IMR-90 (cell line): ENCODE data around the gene ARHGDIA. TPM values are rescaled to one million over a fixed set of nuclear protein-coding genes. Genes with fewer than 3 reads are reported as not detected.

Source experiments
- ATAC-seq: fragments of 200-7000 bp; cut with Tn5 transposase; 2 replicates; pipeline ENCODE4 v1.9.1; 2020; ENCODE audit warnings: low read depth, mild to moderate bottlenecking, moderate library complexity
- BruUV-seq: library from RNA; stranded (reverse); fragments of 400-500 nt; replicated peaks from 2 replicates; lab custom pipeline; 2021; lab: Mats Ljungman, UMichigan
- CTCF ChIA-PET: fragments of 300-600 bp; formaldehyde crosslinking; extraction: SDS; loops from one replicate; lab custom pipeline; 2021; ENCODE audit warnings: antibody characterized with exemption; lab: Yijun Ruan, JAX
- POLR2A ChIA-PET: fragments of 300-600 bp; sonication (Branson Sonifier 250); formaldehyde crosslinking; loops from one replicate; lab custom pipeline; 2022; ENCODE audit warnings: antibody characterized with exemption; ENCODE audit not compliant: unreplicated experiment; lab: Charles Lee
- DNase-seq: peaks from one replicate; pipeline ENCODE4 v3.0.0; 2013
- H2AFZ ChIP-seq: replicated peaks from 2 replicates; pipeline ENCODE3; 2013; ENCODE audit warnings: low read length, mild to moderate bottlenecking; ENCODE audit not compliant: poor library complexity
- H2AK5ac ChIP-seq: 2 replicates; pipeline ENCODE4 v1.6.1; 2013; ENCODE audit warnings: low read depth, low read length, inconsistent platforms
- H2AK9ac ChIP-seq: replicated peaks from 2 replicates; pipeline ENCODE3; 2013; ENCODE audit warnings: mild to moderate bottlenecking, low read depth, low read length, moderate library complexity; ENCODE audit not compliant: poor library complexity
- H2BK120ac ChIP-seq: 2 replicates; pipeline ENCODE4 v1.6.1; 2013; ENCODE audit warnings: low read depth, low read length, inconsistent platforms
- H2BK15ac ChIP-seq: 3 replicates; pipeline ENCODE4 v1.6.1; 2013; ENCODE audit warnings: low read depth, low read length, inconsistent platforms
- H2BK20ac ChIP-seq: 2 replicates; pipeline ENCODE4 v1.6.1; 2013; ENCODE audit warnings: low read depth, mild to moderate bottlenecking, inconsistent platforms, low read length, moderate library complexity
- H2BK5ac ChIP-seq: 2 replicates; pipeline ENCODE4 v1.6.1; 2013; ENCODE audit warnings: mild to moderate bottlenecking, low read depth, low read length, inconsistent platforms; ENCODE audit not compliant: poor library complexity, severe bottlenecking
- H3K14ac ChIP-seq: replicated peaks from 2 replicates; pipeline ENCODE4 v1.6.1; 2013; ENCODE audit warnings: low read depth, low read length, inconsistent platforms
- H3K18ac ChIP-seq: 2 replicates; pipeline ENCODE4 v1.6.1; 2013; ENCODE audit warnings: low read depth, low read length, control low read depth
- H3K23ac ChIP-seq: 2 replicates; pipeline ENCODE4 v1.6.1; 2013; ENCODE audit warnings: low read depth, low read length, inconsistent platforms
- H3K27ac ChIP-seq: 2 replicates; pipeline ENCODE4 v1.5.1; 2013; ENCODE audit warnings: mild to moderate bottlenecking, control low read depth, low read length; ENCODE audit not compliant: insufficient read depth
- H3K27me3 ChIP-seq: 2 replicates; pipeline ENCODE4 v1.6.1; 2013; ENCODE audit warnings: low read length; ENCODE audit not compliant: control insufficient read depth, insufficient read depth
- H3K36me3 ChIP-seq: 2 replicates; pipeline ENCODE4 v1.6.1; 2013; ENCODE audit warnings: low read length, mixed read lengths; ENCODE audit not compliant: control insufficient read depth, insufficient read depth
- H3K4ac ChIP-seq: 2 replicates; pipeline ENCODE4 v1.6.1; 2013; ENCODE audit warnings: low read depth, low read length, inconsistent platforms
- H3K4me1 ChIP-seq: 2 replicates; pipeline ENCODE4 v1.6.1; 2013; ENCODE audit warnings: low read length, mixed read lengths; ENCODE audit not compliant: control insufficient read depth, insufficient read depth
- H3K4me2 ChIP-seq: 2 replicates; pipeline ENCODE4 v1.6.1; 2013; ENCODE audit warnings: low read depth, mild to moderate bottlenecking, control low read depth, low read length, moderate library complexity
- H3K4me3 ChIP-seq: 2 replicates; pipeline ENCODE4 v1.5.1; 2013; ENCODE audit warnings: low read depth, mild to moderate bottlenecking, control low read depth, low read length, moderate library complexity; ENCODE audit not compliant: insufficient read depth
- H3K56ac ChIP-seq: 2 replicates; pipeline ENCODE4 v1.6.1; 2013; ENCODE audit warnings: low read length, inconsistent platforms; ENCODE audit not compliant: insufficient read depth; ENCODE audit errors: extremely low read depth
- H3K79me1 ChIP-seq, 2 experiments: 2 replicates each; pipeline ENCODE4 v1.6.1; 2013; ENCODE audit warnings: low read length in 2 of 2, inconsistent platforms in 1 of 2, low read depth in 1 of 2
- H3K9ac ChIP-seq: 2 replicates; pipeline ENCODE4 v1.6.1; 2013; ENCODE audit warnings: low read depth, low read length, control low read depth
- H3K9me1 ChIP-seq: 2 replicates; pipeline ENCODE4 v1.6.1; 2013; ENCODE audit warnings: low read length, inconsistent platforms; ENCODE audit not compliant: insufficient read depth
- H3K9me3 ChIP-seq: 2 replicates; pipeline ENCODE4 v1.6.1; 2013; ENCODE audit warnings: low read length; ENCODE audit not compliant: control insufficient read depth, insufficient read depth
- H4K20me1 ChIP-seq: 2 replicates; pipeline ENCODE4 v1.6.1; 2013; ENCODE audit warnings: low read length, inconsistent platforms; ENCODE audit not compliant: insufficient read depth
- H4K5ac ChIP-seq: 2 replicates; pipeline ENCODE4 v1.6.1; 2013; ENCODE audit warnings: mild to moderate bottlenecking, low read depth, low read length, control low read depth
- H4K8ac ChIP-seq, 2 experiments: 2 replicates each; pipeline ENCODE4 v1.6.1; 2013; ENCODE audit warnings: low read depth in 2 of 2, low read length in 2 of 2, control low read depth in 1 of 2, inconsistent platforms in 1 of 2
- H4K91ac ChIP-seq: 2 replicates; pipeline ENCODE4 v1.6.1; 2013; ENCODE audit warnings: low read depth, low read length, inconsistent platforms; ENCODE audit not compliant: insufficient read depth
- BHLHE40 ChIP-seq: fragments of 150-350 bp; IDR thresholded peaks from 2 replicates; pipeline ENCODE4 v1.6.1; 2016; ENCODE audit warnings: mild to moderate bottlenecking, low read depth, low read length
- CEBPB ChIP-seq: IDR thresholded peaks from 2 replicates; pipeline ENCODE4 v1.6.1; 2012; ENCODE audit warnings: low read depth, low read length, improper control_type of control experiment
- CHD1 ChIP-seq: IDR thresholded peaks from 2 replicates; pipeline ENCODE4 v1.6.1; 2012; ENCODE audit warnings: low read depth, low read length, improper control_type of control experiment
- CTCF ChIP-seq: conservative IDR thresholded peaks from 2 replicates; pipeline ENCODE4 v1.5.1; 2012; ENCODE audit warnings: mild to moderate bottlenecking, low read depth, low read length, improper control_type of control experiment
- ELK1 ChIP-seq: fragments of 150-350 bp; IDR thresholded peaks from 2 replicates; pipeline ENCODE4 v1.6.1; 2016; ENCODE audit warnings: low read depth, mild to moderate bottlenecking, low read length, moderate library complexity, borderline replicate concordance
- FOS ChIP-seq: fragments of 150-350 bp; IDR thresholded peaks from 2 replicates; pipeline ENCODE4 v1.6.1; 2016; ENCODE audit warnings: low read depth, low read length
- MAZ ChIP-seq: IDR thresholded peaks from 2 replicates; pipeline ENCODE4 v1.6.1; 2012; ENCODE audit warnings: low read depth, mild to moderate bottlenecking, low read length, improper control_type of control experiment, moderate library complexity, borderline replicate concordance
- NFE2L2 ChIP-seq: fragments of 150-350 bp; IDR thresholded peaks from 2 replicates; pipeline ENCODE4 v1.6.1; 2016; ENCODE audit warnings: low read depth, mild to moderate bottlenecking, low read length
- RAD21 ChIP-seq: IDR thresholded peaks from 2 replicates; pipeline ENCODE4 v1.6.1; 2012; ENCODE audit warnings: low read length, improper control_type of control experiment
- RFX5 ChIP-seq: IDR thresholded peaks from 2 replicates; pipeline ENCODE4 v1.8.0; 2012; ENCODE audit warnings: low read depth, mild to moderate bottlenecking, low read length, moderate library complexity
- SMC3 ChIP-seq: fragments of 150-350 bp; IDR thresholded peaks from 2 replicates; pipeline ENCODE4 v1.6.1; 2016; ENCODE audit warnings: low read depth, mild to moderate bottlenecking, antibody characterized with exemption, low read length, moderate library complexity
- USF2 ChIP-seq: fragments of 150-350 bp; IDR thresholded peaks from 2 replicates; pipeline ENCODE4 v1.6.1; 2017; ENCODE audit warnings: mild to moderate bottlenecking, antibody characterized with exemption, low read length, low read depth
- WGBS, 2 experiments: methylation state at CpG; one replicate each; pipeline versions ENCODE4 v1.1.5 to v1.1.7; 2013; ENCODE audit warnings: missing lambda C conversion rate in 2 of 2; ENCODE audit not compliant: insufficient read length in 1 of 2; ENCODE audit errors: extremely low coverage in 2 of 2; 5-methylcytosine and 5-hydroxymethylcytosine counted together
- dilution Hi-C: fragments of 300-500 bp; cut with HindIII; formaldehyde crosslinking; loops from one replicate; pipeline ENCODE4 v1.14.3; 2018; ENCODE audit warnings: low sequenced_read_pairs; ENCODE audit not compliant: unreplicated experiment
- in situ Hi-C: fragments of 300-500 bp; cut with MboI; formaldehyde crosslinking; loops from 3 replicates; pipeline ENCODE4 v1.14.3; 2019; ENCODE audit warnings: low sequenced_read_pairs, inconsistent platforms, mixed read lengths
- intact Hi-C: fragments of 100-400 bp; cut with micrococcal nuclease; formaldehyde crosslinking; loops from 2 replicates; pipeline ENCODE4 v1.10.0; 2022
- polyA plus RNA-seq, 3 experiments: library from polyadenylated mRNA; depleted of rRNA; stranded (reverse); fragments of >200 nt; gene quantifications; 2 replicates each; pipeline ENCODE4 v1.2.3, GENCODE V29; 2012; ENCODE audit warnings: low replicate concordance in 1 of 3
- total RNA-seq: library from RNA; depleted of rRNA; stranded (reverse); fragments of >200 nt; gene quantifications from 2 replicates; pipeline ENCODE4 v1.2.3, GENCODE V29; 2012

The ARHGDIA gene
- total and polyA plus RNA-seq, 2 of the 4 experiments (the other 2 are of a cell fraction): 62.7 to 362 TPM

DNA sequence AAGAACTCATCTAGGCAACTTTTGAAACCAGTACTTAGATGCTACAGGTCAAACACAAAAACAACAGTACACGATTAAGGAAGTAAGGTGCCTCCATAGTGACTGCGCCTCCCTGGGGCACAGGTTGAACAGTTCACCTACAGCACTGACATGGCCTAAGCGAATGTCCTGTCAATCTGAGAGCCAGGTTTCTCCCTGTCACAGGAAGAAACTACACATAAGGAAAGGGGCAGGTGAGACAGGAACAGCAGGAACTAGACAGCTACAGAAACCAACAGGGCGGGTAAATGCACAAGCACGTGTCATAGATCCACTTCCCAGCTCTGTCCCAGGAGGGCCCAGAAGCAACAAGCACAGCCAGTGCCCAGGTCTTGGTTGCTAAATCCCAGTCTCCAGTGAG lies 8.0 kb upstream of the ARHGDIA start:
- H2AK9ac ChIP-seq: peak overlapping the region; percentile 71
- no peak overlapping the region for H2BK20ac ChIP-seq
- peak overlapping the region; percentile 74 for H3K14ac ChIP-seq
- H3K79me1 ChIP-seq: peaks cover 18 to 47% of the 10 kb centered on the region in 2 experiments
- intact Hi-C loops (no loop called here), dilution Hi-C loops (no loop called here), in situ Hi-C loops (no loop called here)
- H2BK5ac ChIP-seq: peak overlapping the region; percentile 79
- no peak overlapping the region for H3K4me3 ChIP-seq
- H2AFZ ChIP-seq: no peak overlapping the region
- H4K20me1 ChIP-seq: peaks cover 5% of the 10 kb centered on the region; the same call in 1 of the 2 replicates
- H3K23ac ChIP-seq: peak overlapping the region; percentile 5; the same call in 1 of the 2 replicates
- no peak overlapping the region for H3K56ac ChIP-seq
- peaks cover 15% of the 10 kb centered on the region for H3K36me3 ChIP-seq
- WGBS, 2 experiments: 80% methylated on average over 1 of the region's 5 CpGs; no CpG with 5 or more reads in 1 of the 2 experiments
- H3K18ac ChIP-seq: peak overlapping the region; percentile 21
- H2AK5ac ChIP-seq: peak overlapping the region; percentile 71
- H3K27ac ChIP-seq: peak overlapping the region; percentile 98; the same call in 1 of the 2 replicates
- H3K4ac ChIP-seq: peak overlapping the region; percentile 48
- H3K4me2 ChIP-seq: no peak overlapping the region
- ChIA-PET POLR2A (interaction anchor here (0.6 kb wide), 1 partner anchor 83 kb away, joined by 7 read pairs; no protein-coding TSS in a partner anchor), CTCF (no interaction called here)
- peak overlapping the region; percentile 5; the same call in 1 of the 2 replicates for H2BK120ac ChIP-seq
- H4K5ac ChIP-seq: peak overlapping the region; percentile 75
- peaks cover 11% of the 10 kb centered on the region for H3K4me1 ChIP-seq
- TSS peak; percentile 11 for BruUV-seq
- peak overlapping the region; percentile 43 for H4K91ac ChIP-seq
- no peak for DNase-seq
- ATAC-seq: no peak; the same call in 1 of the 2 replicates
- TF ChIP-seq CHD1 (no peak), USF2 (no peak), CTCF (no peak), MAZ (no peak), NFE2L2 (no peak), BHLHE40 (no peak), RAD21 (no peak), FOS (no peak), CEBPB (no peak), RFX5 (no peak), SMC3 (no peak), ELK1 (no peak)
- no peak overlapping the region for H3K9ac ChIP-seq
- H3K9me1 ChIP-seq: peaks cover 16% of the 10 kb centered on the region
- no peaks in the 10 kb centered on the region for H3K9me3 ChIP-seq
- no peaks in the 10 kb centered on the region for H3K27me3 ChIP-seq
- H2BK15ac ChIP-seq: no peak overlapping the region
- peak overlapping the region in 1 of 2 experiments; percentile 87; a peak in 1 of 4 replicates for H4K8ac ChIP-seq
